ENCODE measurements around the gene WLS.
"Not testable (repeated sequence)": the region's sequence is repeated elsewhere in the genome, so short reads cannot be mapped to it uniquely, and the experiment has no call there.

WLS gene

DNA sequence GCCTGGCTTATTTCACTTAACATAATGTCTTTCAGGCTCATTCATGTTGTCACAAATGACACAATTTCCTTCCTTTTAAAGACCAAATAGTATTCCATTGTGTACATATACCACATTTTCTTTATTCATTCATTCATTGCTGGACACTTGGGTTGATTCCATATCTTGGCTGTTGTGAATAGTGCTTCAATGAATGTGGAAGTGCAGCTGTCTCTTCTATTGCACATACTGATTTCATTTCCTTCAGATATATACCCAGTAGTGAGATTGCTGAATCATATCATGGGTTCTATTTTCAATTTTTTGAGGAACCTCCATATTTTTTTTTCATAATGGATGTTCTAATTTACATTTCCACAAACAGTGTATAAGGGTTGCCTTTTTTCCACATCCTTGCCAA lies 38.6 kb upstream of the WLS start:
- H3K4me3 ChIP-seq (ENCODE audit: low read depth, low read length): no peak overlapping the region
- no peak for TF ChIP-seq CTCF (IDR thresholded peaks at IDR 0.05; ENCODE audit: control insufficient read depth, extremely low read depth, insufficient read depth)
- DNase-seq (ENCODE audit: low read depth): no peak

- no peak overlapping the region for H3K4me3 ChIP-seq (ENCODE audit: low read depth, low read length)
- no peak for TF ChIP-seq CTCF (IDR thresholded peaks at IDR 0.05; ENCODE audit: control insufficient read depth, extremely low read depth, insufficient read depth)
- DNase-seq (ENCODE audit: low read depth): no peak
Observed at GRCh38 chr1:68269637-68270430, 37.5 kb upstream of the WLS start.

DNA sequence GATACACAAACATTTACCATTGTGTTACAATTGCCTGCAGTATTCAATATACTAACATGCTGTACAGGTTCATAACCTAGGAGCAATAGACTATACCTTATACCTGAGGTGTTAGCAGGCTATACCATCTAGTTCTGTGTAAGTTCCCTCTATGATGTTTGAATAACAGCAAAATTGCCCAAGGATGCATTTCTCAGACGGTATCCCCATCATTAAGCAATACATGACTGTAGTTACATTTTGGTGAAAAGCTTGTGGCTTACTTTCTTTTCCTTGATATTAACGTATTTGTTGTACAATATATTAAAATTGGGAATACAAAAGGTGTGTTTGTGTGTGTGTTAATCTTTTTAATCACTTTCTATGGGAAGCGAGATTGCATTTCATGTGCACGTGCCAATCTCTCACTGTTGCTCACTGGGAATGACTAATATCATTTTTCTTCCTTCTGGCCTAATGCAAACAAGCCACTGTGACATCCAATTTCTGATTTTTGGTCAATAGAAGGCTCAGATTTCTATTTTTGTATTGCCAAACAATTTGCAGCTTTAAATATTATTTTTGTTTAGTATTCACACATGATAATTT lies 36.7 kb upstream of the WLS start:
- DNase-seq (ENCODE audit: low read depth): no peak
- TF ChIP-seq CTCF (IDR thresholded peaks at IDR 0.05; ENCODE audit: control insufficient read depth, extremely low read depth, insufficient read depth): no peak

GRCh38 chr1:68256824-68257223 lies 24.5 kb upstream of the WLS start:
- not testable (repeated sequence) for DNase-seq (ENCODE audit: low read depth)

More for the DNA sequence above, 36.7 kb upstream of the WLS start:
- no peak overlapping the region for H3K4me3 ChIP-seq (ENCODE audit: low read depth, low read length)

DNA sequence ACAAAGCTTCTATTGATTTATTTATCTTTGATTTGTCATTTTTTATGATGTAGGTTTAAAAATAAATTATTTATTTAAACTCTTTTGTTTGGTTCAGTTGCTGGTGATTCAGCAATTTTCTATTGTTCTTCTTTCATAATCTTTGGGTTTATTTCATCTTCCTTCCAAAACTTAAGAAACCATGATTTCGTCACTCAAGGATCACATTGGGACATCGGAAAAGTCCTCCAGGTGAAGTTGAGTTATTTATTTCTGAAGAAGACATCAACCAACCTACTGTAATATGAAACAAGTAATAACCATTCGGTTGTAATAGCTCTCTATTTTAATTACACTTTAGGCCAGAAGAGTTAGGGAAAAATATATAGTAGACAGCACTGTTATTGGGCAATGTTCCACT lies 23.0 kb upstream of the WLS start:
- DNase-seq (ENCODE audit: low read depth): no peak
- H3K4me3 ChIP-seq (ENCODE audit: low read depth, low read length): no peak overlapping the region
- TF ChIP-seq CTCF (IDR thresholded peaks at IDR 0.05; ENCODE audit: control insufficient read depth, extremely low read depth, insufficient read depth): no peak

More at GRCh38 chr1:68256824-68257223, 24.5 kb upstream of the WLS start:
- not testable (repeated sequence) for H3K4me3 ChIP-seq (ENCODE audit: low read depth, low read length)

- no peak overlapping the region for H3K4me3 ChIP-seq (ENCODE audit: low read depth, low read length)
Observed at GRCh38 chr1:68254667-68255226, 22.4 kb upstream of the WLS start.

More at GRCh38 chr1:68254667-68255226, 22.4 kb upstream of the WLS start:
- DNase-seq (ENCODE audit: low read depth): no peak
- no peak for TF ChIP-seq CTCF (IDR thresholded peaks at IDR 0.05; ENCODE audit: control insufficient read depth, extremely low read depth, insufficient read depth)
